Measurements from ENCODE around the gene WFS1.

Gene WFS1

GRCh38 chr4:6299875-6300274, 30.2 kb downstream of the WFS1 start:
- no peak for TF ChIP-seq CTCF (conservative IDR thresholded peaks at IDR 0.05; ENCODE audit: low read depth, low read length)
- DNase-seq (ENCODE audit: low read depth), result no peak

GRCh38 chr4:6300359-6300758, 30.7 kb downstream of the WFS1 start:
- no peak overlapping the region for H3K4me3 ChIP-seq (ENCODE audit: low read length)
- TF ChIP-seq CTCF (conservative IDR thresholded peaks at IDR 0.05; ENCODE audit: low read depth, low read length), result no peak
- no peak for DNase-seq (ENCODE audit: low read depth)

More at GRCh38 chr4:6299875-6300274, 30.2 kb downstream of the WFS1 start:
- no peak overlapping the region for H3K4me3 ChIP-seq (ENCODE audit: low read length)

GRCh38 chr4:6301051-6301731, 31.5 kb downstream of the WFS1 start:
- DNase-seq (ENCODE audit: low read depth), result no peak
- no peak for TF ChIP-seq CTCF (conservative IDR thresholded peaks at IDR 0.05; ENCODE audit: low read depth, low read length)

GRCh38 chr4:6301732-6302442, 32.2 kb downstream of the WFS1 start:
- no peak for TF ChIP-seq CTCF (conservative IDR thresholded peaks at IDR 0.05; ENCODE audit: low read depth, low read length)
- H3K4me3 ChIP-seq (ENCODE audit: low read length), result no peak overlapping the region
- DNase-seq (ENCODE audit: low read depth), result no peak

More at GRCh38 chr4:6301051-6301731, 31.5 kb downstream of the WFS1 start:
- H3K4me3 ChIP-seq (ENCODE audit: low read length), result no peak overlapping the region

GRCh38 chr4:6302869-6303268, 33.2 kb downstream of the WFS1 start:
- no peak for DNase-seq (ENCODE audit: low read depth)
- no peak for TF ChIP-seq CTCF (conservative IDR thresholded peaks at IDR 0.05; ENCODE audit: low read depth, low read length)
- H3K4me3 ChIP-seq (ENCODE audit: low read length), result no peak overlapping the region

GRCh38 chr4:6303943-6304342, 34.3 kb downstream of the WFS1 start:
- H3K4me3 ChIP-seq (ENCODE audit: low read length), result no peak overlapping the region
- no peak for TF ChIP-seq CTCF (conservative IDR thresholded peaks at IDR 0.05; ENCODE audit: low read depth, low read length)
- no peak for DNase-seq (ENCODE audit: low read depth)

GRCh38 chr4:6306299-6306698, 36.6 kb downstream of the WFS1 start:
- no peak for DNase-seq (ENCODE audit: low read depth)
- H3K4me3 ChIP-seq (ENCODE audit: low read length), result no peak overlapping the region
- no peak for TF ChIP-seq CTCF (conservative IDR thresholded peaks at IDR 0.05; ENCODE audit: low read depth, low read length)

Measured in retinal pigment epithelial cell (primary cell).